AG09319 (cell line): Measurements from ENCODE around the gene PTPRU.

Source experiments
- DNase-seq: peaks from one replicate; pipeline ENCODE4 v3.0.0-alpha.2; 2010; ENCODE audit warnings: low read depth; ENCODE audit errors: extremely low read depth
- CTCF ChIP-seq: IDR thresholded peaks from 2 replicates; pipeline ENCODE4 v1.5.1; 2011; ENCODE audit warnings: low read depth, mild to moderate bottlenecking, inconsistent platforms, low read length, moderate library complexity

PTPRU gene

GRCh38 chr1:29222686-29223085, 13.6 kb upstream of the PTPRU start:
- DNase-seq: no peak
- no peak for TF ChIP-seq CTCF

GRCh38 chr1:29223521-29223920, 12.8 kb upstream of the PTPRU start:
- no peak for TF ChIP-seq CTCF
- DNase-seq: no peak

GRCh38 chr1:29224356-29224837, 11.9 kb upstream of the PTPRU start:
- no peak for DNase-seq
- TF ChIP-seq CTCF: no peak

GRCh38 chr1:29225361-29225760, 11.0 kb upstream of the PTPRU start:
- no peak for DNase-seq
- no peak for TF ChIP-seq CTCF

- no peak for DNase-seq
- TF ChIP-seq CTCF: no peak
These were observed 8.8 kb upstream of the PTPRU start for GRCh38 chr1:29227511-29227910.

- no peak for DNase-seq
- no peak for TF ChIP-seq CTCF
These were observed 6.1 kb upstream of the PTPRU start for GRCh38 chr1:29230204-29230552.

GRCh38 chr1:29230553-29231378, 5.6 kb upstream of the PTPRU start, which contains the start of gene MECR:
MECR (minus strand) TSS chr1:29230934; CDS start chr1:29230906, 28 bp downstream.
- TF ChIP-seq CTCF: peak; percentile 23
- DNase-seq: peak; percentile 68
